Panc1 (cell line): Measurements from ENCODE around the gene PLK3. TPM values are rescaled to one million over a fixed set of nuclear protein-coding genes. Genes with fewer than 3 reads are reported as not detected.

Experiments used
- ATAC-seq: fragments of 200-7000 bp; cut with Tn5 transposase; 2 replicates; pipeline ENCODE4 v1.9.1; 2020; ENCODE audit warnings: mild to moderate bottlenecking, moderate library complexity
- BruUV-seq: library from RNA; stranded (reverse); fragments of 400-500 nt; replicated peaks from 2 replicates; lab custom pipeline; 2021; lab: Mats Ljungman, UMichigan
- CTCF ChIA-PET: fragments of 300-600 bp; sonication (Branson Sonifier 250); formaldehyde crosslinking; loops from one replicate; lab custom pipeline; 2022; ENCODE audit warnings: antibody characterized with exemption; lab: Charles Lee
- POLR2A ChIA-PET: fragments of 300-600 bp; sonication (Branson Sonifier 250); formaldehyde crosslinking; loops from one replicate; lab custom pipeline; 2022; ENCODE audit warnings: antibody characterized with exemption; lab: Charles Lee
- DNase-seq: peaks from one replicate; pipeline ENCODE4 v3.0.0-alpha.2; 2010; ENCODE audit warnings: low read depth, low spot score
- H3K27ac ChIP-seq: 2 replicates; pipeline ENCODE4 v1.5.1; 2011; ENCODE audit warnings: mild to moderate bottlenecking, low read length, inconsistent platforms
- H3K27me3 ChIP-seq: fragments of 200-500 bp; sonication (Bioruptor generic); 2 replicates; pipeline ENCODE4 v1.6.0; 2014; ENCODE audit warnings: low read length, inconsistent platforms; ENCODE audit not compliant: control insufficient read depth, insufficient read depth
- H3K36me3 ChIP-seq: fragments of 200-500 bp; sonication (Bioruptor generic); 2 replicates; pipeline ENCODE4 v1.5.1; 2014; ENCODE audit warnings: inconsistent platforms, mild to moderate bottlenecking, low read length, moderate library complexity; ENCODE audit not compliant: control insufficient read depth, insufficient read depth
- H3K4me1 ChIP-seq: 2 replicates; pipeline ENCODE4 v1.5.1; 2011; ENCODE audit warnings: inconsistent platforms, mild to moderate bottlenecking, low read length, moderate library complexity; ENCODE audit not compliant: control insufficient read depth, insufficient read depth
- H3K4me3 ChIP-seq, 2 experiments: 2 replicates each; pipeline ENCODE4 v1.5.1; 2011 to 2012; ENCODE audit warnings: low read depth in 2 of 2, low read length in 2 of 2, mild to moderate bottlenecking in 2 of 2, inconsistent platforms in 1 of 2, moderate library complexity in 1 of 2
- H3K9me3 ChIP-seq: fragments of 200-500 bp; sonication (Bioruptor generic); 2 replicates; pipeline ENCODE4 v1.5.1; 2014; ENCODE audit warnings: low read depth, mild to moderate bottlenecking, inconsistent platforms, low read length, moderate library complexity; ENCODE audit not compliant: control insufficient read depth, insufficient read depth
- CTCF ChIP-seq: fragments of 450-650 bp; IDR thresholded peaks from 2 replicates; pipeline ENCODE4 v1.5.1; 2017; ENCODE audit warnings: mild to moderate bottlenecking
- POLR2AphosphoS5 ChIP-seq: IDR thresholded peaks from 2 replicates; pipeline ENCODE4 v1.6.1; 2012; ENCODE audit warnings: mild to moderate bottlenecking, low read depth, low read length, moderate library complexity
- REST ChIP-seq, 2 experiments: IDR thresholded peaks; 2 replicates each; pipeline ENCODE4 v1.6.1; 2011 to 2012; ENCODE audit warnings: low read depth in 2 of 2, control low read depth in 1 of 2, low read length in 1 of 2, mild to moderate bottlenecking in 1 of 2, moderate library complexity in 1 of 2; ENCODE audit not compliant: insufficient read depth in 1 of 2
- SIN3A ChIP-seq: IDR thresholded peaks from 2 replicates; pipeline ENCODE4 v1.6.1; 2012; ENCODE audit warnings: low read depth, mild to moderate bottlenecking, low read length, moderate library complexity, borderline replicate concordance; ENCODE audit not compliant: insufficient read depth
- TCF7L2 ChIP-seq: IDR thresholded peaks from 2 replicates; pipeline ENCODE4 v1.6.1; 2011; ENCODE audit warnings: mild to moderate bottlenecking, low read depth, low read length, inconsistent platforms
- in situ Hi-C: cut with HindIII; loops from 2 replicates; pipeline ENCODE4 v1.10.0; 2016; ENCODE audit warnings: low sequenced_read_pairs, low pct_unique_long_range_greater_than_20kb
- intact Hi-C: fragments of 100-400 bp; cut with micrococcal nuclease; formaldehyde crosslinking; loops from one replicate; pipeline ENCODE4 v1.10.0; 2022; ENCODE audit not compliant: unreplicated experiment
- total RNA-seq: library from RNA; stranded (reverse); gene quantifications from one replicate; pipeline ENCODE4 v1.2.1, GENCODE V29; 2021; ENCODE audit not compliant: unreplicated experiment

The PLK3 gene
- total RNA-seq, 1 experiment from 2014 or later, result 13.7 TPM

- CTCF ChIA-PET, result no interaction called here
- no peaks in the 10 kb centered on the region for H3K4me1 ChIP-seq
Measured at GRCh38 chr1:44846985-44847384, 46.8 kb downstream of the PLK3 start.

GRCh38 chr1:44847845-44848244, 47.7 kb downstream of the PLK3 start:
- POLR2A ChIA-PET, result no interaction called here
- in situ Hi-C loops, result no loop called here

More at GRCh38 chr1:44846985-44847384, 46.8 kb downstream of the PLK3 start:
- Histone ChIP-seq H3K27me3 (no peaks in the 10 kb centered on the region), H3K36me3 (no peaks in the 10 kb centered on the region), H3K4me3 (no peak overlapping the region), H3K27ac (no peak overlapping the region), H3K9me3 (no peaks in the 10 kb centered on the region)
- no peak for DNase-seq
- no peak for ATAC-seq
- intact Hi-C loops, result no loop called here
- in situ Hi-C loops, result no loop called here
- TF ChIP-seq SIN3A (no peak), REST (IDR thresholded peaks at IDR 0.05; ENCODE audit: insufficient read depth in 1 of 2, low read depth in 2 of 2, low read length in 1 of 2) (no peak), POLR2AphosphoS5 (no peak), CTCF (no peak)
- POLR2A ChIA-PET, result no interaction called here
- no TSS peak for BruUV-seq

More at GRCh38 chr1:44847845-44848244, 47.7 kb downstream of the PLK3 start:
- H3K9me3 ChIP-seq, result no peaks in the 10 kb centered on the region
- DNase-seq (no peak), ATAC-seq (no peak)
- no peaks in the 10 kb centered on the region for H3K36me3 ChIP-seq
- no peak overlapping the region for H3K4me3 ChIP-seq
- BruUV-seq, result no TSS peak
- H3K27me3 ChIP-seq, result no peaks in the 10 kb centered on the region
- CTCF ChIA-PET, result interaction anchor here (0.6 kb wide), 1 partner anchor 94 kb away, joined by 7 read pairs; no protein-coding TSS in a partner anchor
- TF ChIP-seq CTCF, result no peak
- TF ChIP-seq REST (IDR thresholded peaks at IDR 0.05; ENCODE audit: insufficient read depth in 1 of 2, low read depth in 2 of 2, low read length in 1 of 2), result no peak
- TF ChIP-seq TCF7L2, result no peak
- TF ChIP-seq SIN3A, result no peak
- TF ChIP-seq POLR2AphosphoS5, result no peak
- intact Hi-C loops, result no loop called here
- no peaks in the 10 kb centered on the region for H3K4me1 ChIP-seq
- no peak overlapping the region for H3K27ac ChIP-seq
